ENCODE results near the gene IRX4. TPM values are rescaled to one million over a fixed set of nuclear protein-coding genes. Genes with fewer than 3 reads are reported as not detected.

Gene IRX4
- total RNA-seq, 1 experiment from 2014 or later: 16.5 TPM

- H2AFZ ChIP-seq (ENCODE audit: low read depth, low read length, poor library complexity, severe bottlenecking): no peak overlapping the region
- ATAC-seq (no peak), DNase-seq (ENCODE audit: low read depth, low spot score) (no peak)
- RAD21 ChIA-PET (ENCODE audit: low non-redundant PET in 1 of 2, low total read pairs in 2 of 2, uncharacterized antibody in 2 of 2, unreplicated experiment in 2 of 2): no interaction called here
- H3K4me2 ChIP-seq (ENCODE audit: low read length): no peak overlapping the region
- H3K9me2 ChIP-seq (ENCODE audit: insufficient read depth): no peaks in the 10 kb centered on the region
- no peaks in the 10 kb centered on the region for H3K27me3 ChIP-seq (ENCODE audit: insufficient read depth, low read length)
- no peak overlapping the region for H3K9ac ChIP-seq (ENCODE audit: low read length)
- TF ChIP-seq REST (IDR thresholded peaks at IDR 0.05; ENCODE audit: low read depth) (no peak), SP1 (IDR thresholded peaks at IDR 0.05; ENCODE audit: low read depth) (no peak), RAD21 (IDR thresholded peaks at IDR 0.05; ENCODE audit: low read depth) (no peak), SIN3A (IDR thresholded peaks at IDR 0.05; ENCODE audit: low read depth) (no peak), CTCF (IDR thresholded peaks at IDR 0.05 in 2 of 3, conservative IDR thresholded peaks at IDR 0.05 in 1 of 3; ENCODE audit: borderline replicate concordance in 1 of 3, insufficient read depth in 1 of 3, low read depth in 2 of 3, low read length in 2 of 3) (no peak), CBX3 (IDR thresholded peaks at IDR 0.05; ENCODE audit: low read depth) (no peak), YY1 (IDR thresholded peaks at IDR 0.05; ENCODE audit: extremely low read depth, insufficient replicate concordance, low read depth, low read length) (no peak), EZH2 (IDR thresholded peaks at IDR 0.05) (no peak), ZNF274 (IDR thresholded peaks at IDR 0.05; ENCODE audit: low read depth, low read length) (no peak), ATF3 (IDR thresholded peaks at IDR 0.05) (no peak), JUND (IDR thresholded peaks at IDR 0.05) (no peak), POLR2AphosphoS5 (IDR thresholded peaks at IDR 0.05; ENCODE audit: low read depth, low read length) (no peak), CEBPB (IDR thresholded peaks at IDR 0.05; ENCODE audit: low read depth) (no peak)
- POLR2A ChIA-PET: no interaction called here
- intact Hi-C loops (cut with micrococcal nuclease): no loop called here
- no peak overlapping the region for H3K27ac ChIP-seq (ENCODE audit: low read depth, low read length)
- H3K4me1 ChIP-seq (ENCODE audit: control insufficient read depth in 1 of 2, insufficient read depth in 2 of 2, low read length in 2 of 2): no peaks in the 10 kb centered on the region
- H3K9me3 ChIP-seq (ENCODE audit: control insufficient read depth in 1 of 2, insufficient read depth in 1 of 2, low read depth in 1 of 2, low read length in 2 of 2): no peaks in the 10 kb centered on the region
- no peaks in the 10 kb centered on the region for H3K79me2 ChIP-seq (ENCODE audit: insufficient read depth, low read length)
- BruUV-seq (replicated peaks): no TSS peak
- H4K20me1 ChIP-seq (ENCODE audit: insufficient read depth): no peaks in the 10 kb centered on the region
- CTCF ChIA-PET: no interaction called here
- H3K4me3 ChIP-seq (replicated peaks in 1 of 2; ENCODE audit: low read depth in 1 of 2, low read length in 2 of 2): no peak overlapping the region
- H3K36me3 ChIP-seq (ENCODE audit: control insufficient read depth in 1 of 2, insufficient read depth in 2 of 2, low read length in 2 of 2): no peaks in the 10 kb centered on the region
Observed at GRCh38 chr5:1892211-1892610, 9.5 kb upstream of the IRX4 start.

All from HCT116 (cell line).